ENCODE data around the gene CCL24. TPM values are rescaled to one million over a fixed set of nuclear protein-coding genes. Genes with fewer than 3 reads are reported as not detected.

The CCL24 gene
- total and polyA plus RNA-seq, 10 donors, result 3.8 to 321 (median 85.1) TPM

DNA sequence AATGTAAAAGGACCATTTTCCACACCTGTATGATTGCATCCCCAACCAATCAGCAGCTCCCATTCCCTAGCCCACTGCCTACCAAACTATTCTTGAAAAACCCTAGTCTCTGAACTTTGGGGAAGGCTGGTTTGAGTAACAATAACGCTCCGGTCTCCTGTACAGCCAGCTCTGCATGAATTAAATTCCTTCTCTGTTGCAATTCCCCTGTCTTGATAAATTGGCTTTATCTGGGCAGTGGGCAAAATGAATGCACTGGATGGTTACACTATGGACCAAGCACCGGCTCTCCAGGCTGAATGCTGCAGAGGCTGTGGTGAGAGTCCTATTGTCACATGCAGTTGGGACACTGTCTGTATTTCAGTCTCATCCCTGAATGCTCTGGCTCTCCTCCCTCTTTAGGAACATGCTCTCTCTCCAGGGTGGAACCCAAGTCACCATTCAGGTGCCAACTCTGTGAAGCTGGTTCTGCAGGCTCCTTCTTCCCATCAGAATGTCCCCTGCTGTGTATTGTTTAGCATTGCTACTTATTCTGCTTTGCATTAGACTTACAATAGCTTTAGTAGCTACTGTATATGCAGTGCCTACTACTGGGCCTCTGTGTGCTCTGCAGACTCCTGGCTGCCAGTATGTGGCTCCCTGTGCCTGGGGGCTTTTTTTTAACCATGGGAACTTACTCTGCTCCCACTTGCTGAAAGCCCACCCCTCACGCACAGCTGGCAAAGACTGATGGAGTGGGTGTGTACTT, 6.9 kb downstream of the CCL24 start:
- Histone ChIP-seq H3K27ac (no peak overlapping the region), H3K4me3 (no peak overlapping the region), H3K27me3 (replicated peaks in 1 of 7) (no peaks in the 10 kb centered on the region), H3K36me3 (no peaks in the 10 kb centered on the region), H3K4me1 (no peaks in the 10 kb centered on the region), H3K9me3 (peaks cover 0 to 31% (median 21%) of the 10 kb centered on the region in 8 donors)
- TF ChIP-seq, protein P1, sequence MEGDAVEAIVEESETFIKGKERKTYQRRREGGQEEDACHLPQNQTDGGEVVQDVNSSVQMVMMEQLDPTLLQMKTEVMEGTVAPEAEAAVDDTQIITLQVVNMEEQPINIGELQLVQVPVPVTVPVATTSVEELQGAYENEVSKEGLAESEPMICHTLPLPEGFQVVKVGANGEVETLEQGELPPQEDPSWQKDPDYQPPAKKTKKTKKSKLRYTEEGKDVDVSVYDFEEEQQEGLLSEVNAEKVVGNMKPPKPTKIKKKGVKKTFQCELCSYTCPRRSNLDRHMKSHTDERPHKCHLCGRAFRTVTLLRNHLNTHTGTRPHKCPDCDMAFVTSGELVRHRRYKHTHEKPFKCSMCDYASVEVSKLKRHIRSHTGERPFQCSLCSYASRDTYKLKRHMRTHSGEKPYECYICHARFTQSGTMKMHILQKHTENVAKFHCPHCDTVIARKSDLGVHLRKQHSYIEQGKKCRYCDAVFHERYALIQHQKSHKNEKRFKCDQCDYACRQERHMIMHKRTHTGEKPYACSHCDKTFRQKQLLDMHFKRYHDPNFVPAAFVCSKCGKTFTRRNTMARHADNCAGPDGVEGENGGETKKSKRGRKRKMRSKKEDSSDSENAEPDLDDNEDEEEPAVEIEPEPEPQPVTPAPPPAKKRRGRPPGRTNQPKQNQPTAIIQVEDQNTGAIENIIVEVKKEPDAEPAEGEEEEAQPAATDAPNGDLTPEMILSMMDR (IDR thresholded peaks at IDR 0.05 in 8 of 11, conservative IDR thresholded peaks at IDR 0.05 in 3 of 11), result no peak
- TF ChIP-seq POLR2A (IDR thresholded peaks at IDR 0.05) (no peak), POLR2AphosphoS5 (IDR thresholded peaks at IDR 0.05) (no peak)
- intact Hi-C loops (cut with DNase I; ENCODE audit: low total_unique reads), result no loop called here
- WGBS, 5 donors, result 93 to 100% (median 97%) methylated on average over 4 of the region's 4 CpGs
- no peak for DNase-seq

GRCh38 chr7:75804705-75805104, 8.9 kb downstream of the CCL24 start:
- Histone ChIP-seq H3K27ac (no peak overlapping the region), H3K4me1 (no peaks in the 10 kb centered on the region), H3K27me3 (replicated peaks in 1 of 7) (no peaks in the 10 kb centered on the region), H3K9me3 (peaks cover 0 to 31% (median 21%) of the 10 kb centered on the region in 8 donors), H3K4me3 (no peak overlapping the region), H3K36me3 (no peaks in the 10 kb centered on the region)
- intact Hi-C loops (cut with DNase I; ENCODE audit: low total_unique reads), result no loop called here
- WGBS, 5 donors, result 55 to 94% (median 71%) methylated on average over 5 of the region's 5 CpGs
- DNase-seq, result no peak
- TF ChIP-seq POLR2AphosphoS5 (IDR thresholded peaks at IDR 0.05) (no peak), POLR2A (IDR thresholded peaks at IDR 0.05) (no peak)
- TF ChIP-seq, protein P1 (IDR thresholded peaks at IDR 0.05 in 8 of 11, conservative IDR thresholded peaks at IDR 0.05 in 3 of 11), result no peak

- 91 to 95% (median 92%) methylated on average over 2 of the region's 2 CpGs for WGBS, 5 donors
- Histone ChIP-seq H3K36me3 (no peaks in the 10 kb centered on the region), H3K27me3 (replicated peaks in 1 of 7) (peaks cover 0 to 5% (median 0%) of the 10 kb centered on the region in 7 donors), H3K4me1 (no peaks in the 10 kb centered on the region), H3K4me3 (no peak overlapping the region), H3K9me3 (peaks cover 0 to 31% (median 21%) of the 10 kb centered on the region in 8 donors), H3K27ac (no peak overlapping the region)
- TF ChIP-seq POLR2A (IDR thresholded peaks at IDR 0.05), result no peak
- TF ChIP-seq, protein P1 (IDR thresholded peaks at IDR 0.05 in 8 of 11, conservative IDR thresholded peaks at IDR 0.05 in 3 of 11), result no peak
- TF ChIP-seq POLR2AphosphoS5 (IDR thresholded peaks at IDR 0.05), result no peak
- DNase-seq, result no peak
- intact Hi-C loops (cut with DNase I; ENCODE audit: low total_unique reads), result no loop called here
Measured at GRCh38 chr7:75804004-75804403, 9.6 kb downstream of the CCL24 start.

- Histone ChIP-seq H3K4me3 (no peak overlapping the region), H3K4me1 (peaks cover 0 to 9% (median 0%) of the 10 kb centered on the region in 6 donors), H3K27ac (no peak overlapping the region), H3K9me3 (peaks cover 0 to 23% (median 17%) of the 10 kb centered on the region in 8 donors), H3K27me3 (replicated peaks in 1 of 7) (peaks cover 0 to 6% (median 0%) of the 10 kb centered on the region in 7 donors), H3K36me3 (no peaks in the 10 kb centered on the region)
- intact Hi-C loops (cut with DNase I; ENCODE audit: low total_unique reads), result no loop called here
- no peak for TF ChIP-seq POLR2AphosphoS5 (IDR thresholded peaks at IDR 0.05)
- TF ChIP-seq POLR2A (IDR thresholded peaks at IDR 0.05), result no peak
- TF ChIP-seq, protein P1 (IDR thresholded peaks at IDR 0.05 in 8 of 11, conservative IDR thresholded peaks at IDR 0.05 in 3 of 11), result no peak
- WGBS, 5 donors, result 91 to 96% (median 93%) methylated on average over 5 of the region's 5 CpGs
- DNase-seq, result no peak
Measured at GRCh38 chr7:75802552-75802821, 11.1 kb downstream of the CCL24 start.

All from spleen (tissue), 11 donors.